H1 (cell line): ENCODE data around the gene NLRP6.

Experiments used
- CEBPB ChIP-seq: IDR thresholded peaks from 2 replicates; pipeline ENCODE4 v1.6.1; 2012; ENCODE audit warnings: low read depth, low read length
- CTCF ChIP-seq, 3 experiments: IDR thresholded peaks; 1 replicate in 2 of 3; 2 replicates in 1 of 3; pipeline versions ENCODE4 v1.5.1 to v1.6.1; 2011; ENCODE audit warnings: low read length in 3 of 3, mild to moderate bottlenecking in 3 of 3, inconsistent platforms in 2 of 3, low read depth in 1 of 3, moderate library complexity in 1 of 3; ENCODE audit not compliant: insufficient read depth in 1 of 3; ENCODE audit errors: control extremely low read depth in 1 of 3
- EGR1 ChIP-seq: IDR thresholded peaks from 2 replicates; pipeline ENCODE4 v1.6.1; 2011; ENCODE audit warnings: low read depth, low read length, borderline replicate concordance
- FOSL1 ChIP-seq: IDR thresholded peaks from 2 replicates; pipeline ENCODE4 v1.6.1; 2011; ENCODE audit warnings: mild to moderate bottlenecking, low read depth, low read length, moderate library complexity; ENCODE audit not compliant: insufficient read depth
- KDM4A ChIP-seq: IDR thresholded peaks from one replicate; pipeline ENCODE4 v1.7.1; 2012; ENCODE audit warnings: low read depth, mild to moderate bottlenecking, moderate library complexity, low read length, inconsistent platforms; ENCODE audit not compliant: severe bottlenecking
- MAFK ChIP-seq: IDR thresholded peaks from 2 replicates; pipeline ENCODE4 v1.6.1; 2012; ENCODE audit warnings: low read depth, mild to moderate bottlenecking, improper control_type of control experiment, low read length
- MAX ChIP-seq: IDR thresholded peaks from 2 replicates; pipeline ENCODE4 v1.6.1; 2012; ENCODE audit warnings: inconsistent platforms
- POLR2AphosphoS5 ChIP-seq: IDR thresholded peaks from 2 replicates; pipeline ENCODE4 v1.6.1; 2011; ENCODE audit warnings: low read depth, low read length
- SIX5 ChIP-seq: IDR thresholded peaks from 2 replicates; pipeline ENCODE4 v1.6.1; 2011; ENCODE audit warnings: mild to moderate bottlenecking, low read depth, low read length

DNA sequence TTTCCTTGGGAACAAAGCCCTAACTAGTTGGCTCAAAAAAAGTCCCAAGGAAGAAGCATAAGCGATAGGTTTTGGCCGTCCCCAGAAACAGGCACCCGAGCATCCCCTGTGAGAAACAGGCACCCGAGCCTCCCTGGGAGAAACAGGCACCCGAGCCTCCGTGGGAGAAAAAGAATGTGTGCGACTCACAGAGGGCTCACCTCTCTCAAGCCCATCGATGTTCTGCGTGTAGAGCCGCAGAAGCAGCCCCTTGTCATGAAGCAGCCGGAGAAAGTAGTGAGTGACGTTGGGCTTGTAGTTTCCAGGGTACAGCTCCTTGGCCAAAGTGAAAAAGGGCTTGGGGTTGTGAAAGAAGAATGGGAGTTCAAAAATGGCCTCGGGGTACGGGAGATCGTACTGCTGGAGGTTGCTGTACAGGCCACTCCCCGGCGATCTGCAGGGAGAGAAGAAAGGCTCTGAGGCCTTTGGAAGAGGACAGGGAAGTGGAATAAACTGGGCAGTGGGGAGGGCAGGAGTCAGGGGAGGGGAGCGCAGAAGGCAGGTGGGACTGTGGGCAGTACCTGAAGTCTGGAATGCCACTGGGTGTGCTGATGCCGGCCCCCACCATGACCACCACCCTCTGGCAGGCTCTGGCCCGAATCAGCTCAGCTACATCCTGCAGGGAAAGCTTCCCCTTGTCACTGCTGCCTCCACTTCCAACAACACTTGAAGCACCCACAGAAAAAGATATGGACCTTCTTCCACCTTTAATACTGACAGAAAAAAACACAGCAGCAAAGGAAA, 45.2 kb upstream of the NLRP6 start:
- no peak for TF ChIP-seq FOSL1
- no peak for TF ChIP-seq KDM4A
- TF ChIP-seq MAFK, result no peak
- TF ChIP-seq MAX, result no peak
- no peak for TF ChIP-seq CEBPB
- no peak for TF ChIP-seq SIX5
- TF ChIP-seq CTCF (IDR thresholded peaks at IDR 0.05; ENCODE audit: control extremely low read depth in 1 of 3, insufficient read depth in 1 of 3, low read depth in 1 of 3, low read length in 3 of 3), result no peak
- TF ChIP-seq EGR1, result no peak
- no peak for TF ChIP-seq POLR2AphosphoS5
